IPS DF 6.9 (cell line): Measurements from ENCODE around the gene GSK3B.

Experiments
- DNase-seq: peaks from one replicate; pipeline ENCODE4 v3.0.0-alpha.2; 2013; ENCODE audit warnings: low read depth, low spot score
- H3K27ac ChIP-seq: one replicate; pipeline ENCODE4 v1.5.1; 2013; ENCODE audit warnings: low read length, control low read depth
- H3K27me3 ChIP-seq: 2 replicates; pipeline ENCODE4 v1.6.1; 2013; ENCODE audit warnings: mild to moderate bottlenecking, low read length; ENCODE audit not compliant: control insufficient read depth, insufficient read depth
- H3K36me3 ChIP-seq: 2 replicates; pipeline ENCODE4 v1.6.1; 2013; ENCODE audit warnings: low read length; ENCODE audit not compliant: control insufficient read depth, insufficient read depth
- H3K4me1 ChIP-seq: 2 replicates; pipeline ENCODE4 v1.6.1; 2013; ENCODE audit warnings: low read length; ENCODE audit not compliant: control insufficient read depth, insufficient read depth
- H3K4me3 ChIP-seq: 2 replicates; pipeline ENCODE4 v1.5.1; 2013; ENCODE audit warnings: mild to moderate bottlenecking, low read length
- H3K9me3 ChIP-seq: 2 replicates; pipeline ENCODE4 v1.6.1; 2013; ENCODE audit warnings: low read length, inconsistent platforms; ENCODE audit not compliant: control insufficient read depth, insufficient read depth
- WGBS: extraction: QIAGEN DNeasy Blood & Tissue Kit; methylation state at CpG from one replicate; pipeline ENCODE4 v1.1.7; 2013; ENCODE audit warnings: mixed read lengths, missing lambda C conversion rate; ENCODE audit not compliant: insufficient read length, insufficient coverage; 5-methylcytosine and 5-hydroxymethylcytosine counted together

GSK3B gene

DNA sequence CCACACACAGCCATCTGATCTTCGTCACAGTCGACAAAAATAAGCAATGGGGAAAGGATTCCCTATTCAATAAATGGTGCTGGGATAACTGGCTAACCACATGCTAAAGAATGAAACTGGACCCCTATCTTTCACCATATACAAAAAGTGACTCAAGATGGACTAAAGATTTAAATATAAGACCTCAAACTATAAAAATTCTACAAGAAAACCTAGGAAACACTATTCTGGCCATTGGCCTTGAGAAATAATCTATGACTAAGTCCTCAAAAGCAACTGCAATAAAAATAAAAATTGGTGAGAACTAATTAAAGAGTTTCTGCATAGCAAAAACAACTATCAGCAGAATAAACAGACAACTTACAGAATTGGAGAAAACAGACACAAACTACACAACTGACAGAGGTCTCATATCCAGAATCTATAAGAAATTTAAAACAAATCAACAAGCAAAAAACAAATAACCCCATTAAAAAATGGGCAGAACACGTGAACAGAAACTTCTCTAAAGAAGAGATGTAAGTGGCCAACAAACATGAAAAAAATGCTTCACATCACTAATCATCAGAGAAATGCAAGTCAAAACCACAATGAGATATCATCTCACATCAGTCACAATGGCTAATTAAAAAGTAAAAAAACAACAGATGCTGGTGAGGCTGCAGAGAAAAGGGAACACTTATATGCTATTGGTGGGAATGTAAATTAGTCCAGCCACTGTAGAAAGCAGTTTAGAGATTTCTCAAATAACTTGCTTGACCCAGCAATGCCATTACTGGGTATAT is 208.3 kb downstream of the GSK3B start:
- Histone ChIP-seq H3K27me3 (no peaks in the 10 kb centered on the region), H3K36me3 (no peaks in the 10 kb centered on the region; the same call in 1 of the 2 replicates), H3K4me3 (no peak overlapping the region), H3K4me1 (no peaks in the 10 kb centered on the region), H3K27ac (no peak overlapping the region), H3K9me3 (no peaks in the 10 kb centered on the region)
- WGBS = no CpG with 5 or more reads among the region's 3 CpGs
- DNase-seq = no peak

DNA sequence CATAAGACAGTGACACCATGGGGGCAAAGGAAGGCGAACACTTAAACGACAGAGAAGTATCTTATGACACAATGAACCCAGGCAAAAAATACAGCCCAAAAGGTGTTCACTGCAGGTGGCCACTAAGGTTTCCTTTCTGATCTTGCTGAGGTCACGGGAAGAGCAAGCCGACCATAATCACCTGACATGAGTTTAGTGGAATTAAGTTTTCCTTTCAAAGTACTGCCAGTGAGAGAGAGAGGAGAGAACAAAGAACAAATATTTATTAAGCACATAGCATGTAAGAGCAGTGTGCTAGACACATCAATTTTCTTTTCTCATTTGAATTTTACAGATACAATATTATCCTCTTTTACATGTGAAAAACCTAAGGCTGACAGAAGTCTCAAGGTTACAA is 210.1 kb downstream of the GSK3B start:
- Histone ChIP-seq H3K36me3 (no peaks in the 10 kb centered on the region; the same call in 1 of the 2 replicates), H3K27ac (no peak overlapping the region), H3K4me1 (no peaks in the 10 kb centered on the region), H3K27me3 (no peaks in the 10 kb centered on the region), H3K9me3 (no peaks in the 10 kb centered on the region), H3K4me3 (no peak overlapping the region)
- DNase-seq = no peak
- no CpG with 5 or more reads among the region's 4 CpGs for WGBS

DNA sequence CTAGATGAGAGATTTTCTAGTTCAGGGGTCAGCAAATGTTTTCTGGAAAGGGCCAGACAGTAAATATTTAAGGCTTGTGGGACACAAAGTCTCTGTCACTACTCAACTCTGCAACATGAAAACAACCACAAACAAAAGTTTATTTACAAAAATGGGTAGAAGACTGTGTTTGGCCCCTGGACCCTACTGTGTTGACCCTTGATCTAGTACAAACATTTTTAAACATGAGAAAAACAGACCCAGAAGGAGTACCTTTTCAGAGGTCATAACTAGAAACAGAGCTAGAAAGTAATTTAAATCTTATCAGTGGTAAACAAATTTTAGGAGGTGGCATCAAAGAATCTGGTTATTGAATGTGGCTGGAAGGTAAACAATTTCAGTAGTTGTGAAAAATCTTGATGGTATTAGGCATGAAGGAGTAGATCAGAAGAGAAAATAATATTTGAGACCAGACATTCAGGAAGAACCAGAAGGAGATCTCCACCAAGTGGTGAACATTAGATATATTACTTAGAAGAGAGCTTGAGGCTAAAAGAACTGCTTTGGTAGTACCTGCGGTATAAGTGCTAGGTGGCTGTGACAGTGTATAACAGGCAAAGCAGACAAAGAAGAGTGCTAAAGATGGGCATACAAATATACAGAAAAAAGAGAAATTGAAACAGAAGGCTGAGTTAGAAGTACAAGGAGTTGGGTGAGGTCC is 210.6 kb downstream of the GSK3B start:
- Histone ChIP-seq H3K27me3 (no peaks in the 10 kb centered on the region), H3K4me1 (no peaks in the 10 kb centered on the region), H3K9me3 (no peaks in the 10 kb centered on the region), H3K27ac (no peak overlapping the region), H3K4me3 (no peak overlapping the region), H3K36me3 (no peaks in the 10 kb centered on the region)
- no peak for DNase-seq
- WGBS = no CpG with 5 or more reads among the region's 1 CpG

DNA sequence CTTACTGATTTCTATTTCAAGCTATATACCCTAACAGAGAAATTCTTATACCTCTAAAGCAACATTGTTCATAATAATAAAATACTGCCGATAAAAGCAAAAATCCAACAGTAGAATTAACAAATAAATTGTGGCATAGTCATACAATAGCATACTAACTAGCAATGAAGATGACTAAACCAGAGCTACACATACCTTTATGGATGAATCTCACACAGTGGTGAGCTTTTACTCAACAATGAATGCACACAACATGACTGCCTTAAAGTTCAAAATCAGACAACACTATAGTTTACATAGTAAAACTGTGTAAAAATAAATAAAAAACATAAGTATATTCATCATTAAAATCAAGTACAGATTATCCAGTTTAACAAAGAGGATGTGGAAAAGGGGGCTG is 213.3 kb downstream of the GSK3B start:
- H3K27ac ChIP-seq = no peak overlapping the region
- no peak for DNase-seq
- H3K9me3 ChIP-seq = no peaks in the 10 kb centered on the region
- no peaks in the 10 kb centered on the region for H3K4me1 ChIP-seq
- H3K27me3 ChIP-seq = no peaks in the 10 kb centered on the region
- no peak overlapping the region for H3K4me3 ChIP-seq
- no peaks in the 10 kb centered on the region for H3K36me3 ChIP-seq
- no CpG with 5 or more reads among the region's 1 CpG for WGBS

DNA sequence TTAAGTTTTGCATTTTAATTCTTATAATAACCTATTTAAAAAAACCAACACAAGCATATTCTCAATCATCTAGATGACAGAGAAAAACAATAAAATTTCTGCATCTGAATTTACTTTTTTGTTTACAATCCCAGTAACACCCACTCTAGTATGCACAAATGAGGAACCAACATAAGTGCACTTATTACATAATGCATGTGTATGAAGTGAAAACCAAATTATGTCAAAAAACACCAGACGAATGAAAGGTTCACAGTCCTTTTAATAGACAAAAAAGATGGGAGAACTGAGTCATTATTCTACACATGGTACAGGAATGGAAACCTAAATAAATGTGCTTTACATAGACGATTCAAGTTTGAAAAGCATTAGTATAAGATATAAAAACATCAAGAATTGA is 220.6 kb downstream of the GSK3B start:
- Histone ChIP-seq H3K4me1 (no peaks in the 10 kb centered on the region), H3K27me3 (no peaks in the 10 kb centered on the region), H3K36me3 (no peaks in the 10 kb centered on the region), H3K27ac (no peak overlapping the region), H3K9me3 (no peaks in the 10 kb centered on the region), H3K4me3 (no peak overlapping the region)
- DNase-seq = no peak
- whole genome bisulfite sequencing = no CpG with 5 or more reads among the region's 2 CpGs

DNA sequence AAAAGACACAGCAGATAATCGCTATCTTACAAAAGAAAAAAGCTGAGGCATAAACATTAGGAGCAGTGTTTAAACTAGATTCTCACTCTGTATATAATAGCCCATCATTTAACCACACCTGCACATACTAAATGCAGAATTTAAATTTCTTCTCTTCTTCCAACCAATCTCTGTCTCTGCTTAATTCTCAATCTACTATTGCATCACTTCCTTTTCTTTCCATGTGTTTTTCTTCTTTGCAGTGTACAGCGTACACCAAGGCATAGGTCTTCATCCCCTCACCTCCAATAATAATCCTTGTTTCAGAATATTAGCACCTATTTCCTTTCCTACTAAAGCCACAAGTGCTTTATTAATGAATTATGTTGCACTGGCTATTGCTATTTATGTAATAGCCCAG is 221.5 kb downstream of the GSK3B start:
- no peak for DNase-seq
- Histone ChIP-seq H3K27me3 (no peaks in the 10 kb centered on the region), H3K9me3 (no peaks in the 10 kb centered on the region), H3K36me3 (no peaks in the 10 kb centered on the region), H3K4me3 (no peak overlapping the region), H3K27ac (no peak overlapping the region), H3K4me1 (no peaks in the 10 kb centered on the region)
- no CpG with 5 or more reads among the region's 2 CpGs for WGBS

DNA sequence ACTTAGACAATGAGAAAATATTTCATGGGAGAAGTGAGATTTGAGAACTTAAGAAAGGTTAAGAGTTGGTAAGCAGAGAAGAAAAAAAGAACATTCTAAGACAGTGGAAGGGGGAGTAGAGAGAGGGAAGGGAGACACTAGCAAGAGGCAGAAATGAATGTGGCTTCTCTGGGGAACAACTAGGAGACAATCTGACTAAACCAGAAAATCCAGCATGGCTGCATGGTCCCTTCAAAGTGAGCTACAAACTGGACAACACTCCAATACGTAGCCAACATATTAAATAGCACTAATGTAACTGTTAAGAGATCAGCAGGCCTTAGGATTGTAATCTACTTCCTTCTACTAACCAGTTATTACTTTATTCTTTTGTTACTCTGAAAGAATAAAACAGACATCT is 222.7 kb downstream of the GSK3B start:
- no peak overlapping the region for H3K4me3 ChIP-seq
- no peaks in the 10 kb centered on the region for H3K4me1 ChIP-seq
- no peak for DNase-seq
- H3K27me3 ChIP-seq = no peaks in the 10 kb centered on the region
- H3K9me3 ChIP-seq = no peaks in the 10 kb centered on the region
- no peak overlapping the region for H3K27ac ChIP-seq
- WGBS = no CpG with 5 or more reads among the region's 1 CpG
- H3K36me3 ChIP-seq = no peaks in the 10 kb centered on the region

- DNase-seq = no peak
- Histone ChIP-seq H3K27ac (no peak overlapping the region), H3K4me3 (no peak overlapping the region), H3K9me3 (no peaks in the 10 kb centered on the region), H3K4me1 (no peaks in the 10 kb centered on the region), H3K27me3 (no peaks in the 10 kb centered on the region), H3K36me3 (no peaks in the 10 kb centered on the region)
Measured at GRCh38 chr3:119870512-119870911, 223.7 kb downstream of the GSK3B start.

- WGBS = no CpG with 5 or more reads among the region's 7 CpGs
- H3K4me3 ChIP-seq = no peak overlapping the region
- H3K36me3 ChIP-seq = peaks cover 4% of the 10 kb centered on the region; the same call in 1 of the 2 replicates
Measured at GRCh38 chr3:119864476-119864875, 229.8 kb downstream of the GSK3B start.

DNA sequence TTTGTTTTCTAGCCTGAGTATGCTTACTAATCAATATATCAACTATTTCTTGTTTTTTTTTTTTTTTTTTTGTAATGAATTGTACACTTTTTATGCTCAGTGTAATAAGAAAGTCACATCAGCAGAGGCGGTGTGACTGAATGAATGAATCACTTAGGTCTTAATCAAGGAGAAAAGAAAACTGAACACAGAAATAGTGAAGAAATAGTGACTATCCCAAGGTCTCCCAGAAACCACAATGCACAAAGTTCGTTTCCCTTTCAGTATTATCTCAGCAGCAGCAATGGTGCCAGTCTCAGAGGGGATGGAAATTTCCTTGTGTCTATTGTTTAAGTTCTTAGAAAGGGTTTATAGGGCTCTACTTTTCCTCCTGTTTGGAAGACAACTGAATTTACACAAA is 231.6 kb downstream of the GSK3B start:
- H3K4me1 ChIP-seq = no peaks in the 10 kb centered on the region
- no peaks in the 10 kb centered on the region for H3K27me3 ChIP-seq
- peaks cover 4% of the 10 kb centered on the region; the same call in 1 of the 2 replicates for H3K36me3 ChIP-seq
- no CpG with 5 or more reads among the region's 2 CpGs for WGBS
- no peak overlapping the region for H3K27ac ChIP-seq
- no peak for DNase-seq
- H3K4me3 ChIP-seq = no peak overlapping the region
- H3K9me3 ChIP-seq = no peaks in the 10 kb centered on the region

More at GRCh38 chr3:119864476-119864875, 229.8 kb downstream of the GSK3B start:
- Histone ChIP-seq H3K4me1 (no peaks in the 10 kb centered on the region), H3K9me3 (no peaks in the 10 kb centered on the region), H3K27ac (no peak overlapping the region), H3K27me3 (no peaks in the 10 kb centered on the region)
- no peak for DNase-seq
